Lung (tissue), 12 donors: ENCODE measurements around the gene CCDC85C. TPM values are rescaled to one million over a fixed set of nuclear protein-coding genes. Genes with fewer than 3 reads are reported as not detected.

ENCODE experiments used
- ATAC-seq: fragments of 200-7000 bp; cut with Tn5 transposase; one replicate; pipeline ENCODE4 v1.9.1; 2020; ENCODE audit warnings: moderate number of reproducible peaks; ENCODE audit not compliant: insufficient read depth, low FRiP score
- DNase-seq, 3 donors: peaks; one replicate each; pipeline ENCODE4 v3.0.0-alpha.2; 2013 to 2017
- H3K27ac ChIP-seq, 2 donors: one replicate each; pipeline ENCODE4 v1.5.1; 2013; ENCODE audit warnings: mild to moderate bottlenecking in 2 of 2, moderate library complexity in 2 of 2, control low read depth in 1 of 2, inconsistent platforms in 1 of 2, low read depth in 1 of 2, low read length in 1 of 2
- H3K27me3 ChIP-seq, 3 donors: one replicate each; pipeline ENCODE4 v1.5.1; 2013; ENCODE audit warnings: low read length in 2 of 3; ENCODE audit not compliant: control insufficient read depth in 3 of 3, insufficient read depth in 3 of 3
- H3K36me3 ChIP-seq, 4 donors: one replicate each; pipeline ENCODE4 v1.5.1; 2013; ENCODE audit warnings: low read length in 4 of 4, mild to moderate bottlenecking in 1 of 4, moderate library complexity in 1 of 4; ENCODE audit not compliant: control insufficient read depth in 4 of 4, insufficient read depth in 4 of 4
- H3K4me1 ChIP-seq, 5 donors: one replicate each; pipeline ENCODE4 v1.5.1; 2013; ENCODE audit warnings: low read length in 5 of 5, mild to moderate bottlenecking in 2 of 5, moderate library complexity in 1 of 5; ENCODE audit not compliant: control insufficient read depth in 5 of 5, insufficient read depth in 5 of 5
- H3K4me3 ChIP-seq: one replicate; pipeline ENCODE4 v1.5.1; 2013; ENCODE audit warnings: mild to moderate bottlenecking, control low read depth, moderate library complexity
- H3K9ac ChIP-seq, 2 donors: one replicate each; pipeline ENCODE4 v1.5.1; 2013; ENCODE audit warnings: low read length in 2 of 2, control low read depth in 1 of 2; ENCODE audit not compliant: insufficient read depth in 1 of 2
- H3K9me3 ChIP-seq, 4 donors: one replicate each; pipeline ENCODE4 v1.5.1; 2013; ENCODE audit warnings: low read length in 3 of 4, mild to moderate bottlenecking in 1 of 4, moderate library complexity in 1 of 4; ENCODE audit not compliant: control insufficient read depth in 4 of 4, insufficient read depth in 3 of 4
- CTCF ChIP-seq: IDR thresholded peaks from 2 replicates; pipeline ENCODE4 v1.5.1; 2012; ENCODE audit warnings: mild to moderate bottlenecking; ENCODE audit errors: control extremely low read depth, extremely low read depth
- WGBS, 2 donors: extraction: QIAGEN DNeasy Blood & Tissue Kit; methylation state at CpG; one replicate each; pipeline ENCODE4 v1.1.7; 2013; 5-methylcytosine and 5-hydroxymethylcytosine counted together
- polyA plus RNA-seq, 2 donors: library from polyadenylated mRNA; stranded (reverse); fragments of 200-250 nt; gene quantifications; one replicate each; pipeline ENCODE4 v1.2.1, GENCODE V29; 2013
- total RNA-seq, 2 donors: library from RNA; depleted of rRNA in 1 of 2; stranded (reverse); fragments of >200 nt in 1 of 2; gene quantifications; one replicate each; pipeline ENCODE4 v1.2.1, GENCODE V29; 2014 to 2021
- donor health status: control.
- donor health status: control.
- donor health status: Bipolar disorder and iron deficiency.
- donor health status: healthy.
- donor health status: DM: yes; HTN: yes; CAD: no.

CCDC85C gene
- total and polyA plus RNA-seq, 4 donors = 2.8 to 19.8 (median 17.6) TPM

- H3K27ac ChIP-seq = no peak overlapping the region
Measured at GRCh38 chr14:99548255-99548654, 55.8 kb downstream of the CCDC85C start.

GRCh38 chr14:99546234-99546879 lies 57.6 kb downstream of the CCDC85C start:
- Histone ChIP-seq H3K27me3 (no peaks in the 10 kb centered on the region), H3K9me3 (no peaks in the 10 kb centered on the region), H3K4me1 (peaks cover 0 to 20% (median 0%) of the 10 kb centered on the region in 5 donors), H3K36me3 (no peaks in the 10 kb centered on the region), H3K4me3 (no peak overlapping the region), H3K27ac (no peak overlapping the region), H3K9ac (no peak overlapping the region)
- DNase-seq (no peak), ATAC-seq (no peak)
- WGBS, 2 donors = 75 to 80% methylated on average over 13 of the region's 13 CpGs
- no peak for TF ChIP-seq CTCF

More at GRCh38 chr14:99548255-99548654, 55.8 kb downstream of the CCDC85C start:
- 93 to 94% methylated on average over 18 of the region's 18 CpGs for WGBS, 2 donors
- no peak for ATAC-seq
- no peaks in the 10 kb centered on the region for H3K27me3 ChIP-seq
- H3K9me3 ChIP-seq = no peaks in the 10 kb centered on the region
- H3K4me3 ChIP-seq = no peak overlapping the region
- H3K9ac ChIP-seq = no peak overlapping the region
- no peak for TF ChIP-seq CTCF
- no peaks in the 10 kb centered on the region for H3K36me3 ChIP-seq
- H3K4me1 ChIP-seq = peaks cover 0 to 14% (median 0%) of the 10 kb centered on the region in 5 donors
- no peak for DNase-seq

- H3K36me3 ChIP-seq = no peaks in the 10 kb centered on the region
- H3K4me1 ChIP-seq = peaks cover 0 to 22% (median 3%) of the 10 kb centered on the region in 5 donors
- ATAC-seq (no peak), DNase-seq (no peak)
- H3K9ac ChIP-seq = no peak overlapping the region
- H3K27ac ChIP-seq = no peak overlapping the region
- no peak for TF ChIP-seq CTCF
- no peak overlapping the region for H3K4me3 ChIP-seq
- no peaks in the 10 kb centered on the region for H3K27me3 ChIP-seq
- 81 to 85% methylated on average over 6 of the region's 6 CpGs for WGBS, 2 donors
- H3K9me3 ChIP-seq = no peaks in the 10 kb centered on the region
Measured at GRCh38 chr14:99545586-99545985, 58.4 kb downstream of the CCDC85C start.

- DNase-seq = no peak
- TF ChIP-seq CTCF = no peak
- peaks cover 0 to 25% (median 6%) of the 10 kb centered on the region in 5 donors for H3K4me1 ChIP-seq
- H3K36me3 ChIP-seq = no peaks in the 10 kb centered on the region
- H3K27me3 ChIP-seq = no peaks in the 10 kb centered on the region
- H3K9me3 ChIP-seq = no peaks in the 10 kb centered on the region
- no peak overlapping the region for H3K9ac ChIP-seq
- ATAC-seq = no peak
- WGBS, 2 donors = 81 to 84% methylated on average over 11 of the region's 11 CpGs
- H3K27ac ChIP-seq = no peak overlapping the region
- H3K4me3 ChIP-seq = no peak overlapping the region
Measured at GRCh38 chr14:99544991-99545390, 59.0 kb downstream of the CCDC85C start.
